Urothelium cell line (cell line): ENCODE results near the gene TBC1D3K.
"Not testable (repeated sequence)": the region's sequence is repeated elsewhere in the genome, so short reads cannot be mapped to it uniquely, and the experiment has no call there.

Source experiments
- DNase-seq: peaks from one replicate; pipeline ENCODE4 v3.0.0; 2011; ENCODE audit warnings: low spot score, mixed read lengths
- FAIRE-seq: peaks from 2 replicates; lab custom pipeline; 2011; peaks lifted over from hg19 to GRCh38; lab: Jason Lieb, UNC

TBC1D3K gene

DNA sequence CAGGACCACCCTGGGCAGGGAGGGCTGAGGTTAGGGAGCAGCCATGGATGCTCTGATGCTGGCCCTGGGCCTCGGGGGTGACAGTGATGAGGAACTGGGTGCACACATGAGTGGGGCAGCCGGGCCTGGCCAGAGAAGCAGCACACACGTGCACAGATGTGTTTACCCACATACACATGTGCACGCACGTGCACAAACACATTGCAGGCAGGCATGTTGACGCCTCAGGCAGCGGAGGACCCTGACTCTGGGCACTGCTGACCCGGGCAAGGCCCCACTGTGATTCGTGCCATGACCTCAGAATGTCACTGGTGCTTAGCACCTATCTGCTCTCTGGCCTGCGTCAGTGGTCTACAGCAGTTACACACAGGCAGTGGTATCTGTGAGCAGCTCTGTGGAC lies at the start of gene TBC1D3K:
Gene TBC1D3K (plus strand): TSS at position 301 of the 400 bp plus-strand sequence. CDS start 1,585 bp downstream, outside the sequence.
- not testable (repeated sequence) for DNase-seq, FAIRE-seq

DNA sequence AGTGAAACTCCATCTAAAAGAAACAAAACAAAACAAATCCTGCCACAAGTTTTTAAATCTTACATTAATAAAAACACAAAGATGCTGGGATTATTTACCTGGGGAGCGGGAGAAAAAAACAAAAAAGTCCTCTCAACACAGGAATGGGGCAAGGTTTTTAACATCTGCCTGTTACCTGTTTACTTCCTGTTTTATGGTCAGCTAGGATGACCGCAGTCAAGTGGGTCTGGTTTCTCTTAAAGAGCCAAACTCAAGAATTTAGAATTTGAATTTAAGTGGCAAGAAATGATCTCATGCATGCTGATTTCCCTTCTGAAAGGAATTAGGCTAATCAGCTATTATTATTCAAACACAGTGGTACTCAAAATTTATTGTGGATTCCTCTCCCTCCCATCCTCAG lies 39.7 kb upstream of the TBC1D3K start:
- FAIRE-seq (no peak), DNase-seq (no peak)

DNA sequence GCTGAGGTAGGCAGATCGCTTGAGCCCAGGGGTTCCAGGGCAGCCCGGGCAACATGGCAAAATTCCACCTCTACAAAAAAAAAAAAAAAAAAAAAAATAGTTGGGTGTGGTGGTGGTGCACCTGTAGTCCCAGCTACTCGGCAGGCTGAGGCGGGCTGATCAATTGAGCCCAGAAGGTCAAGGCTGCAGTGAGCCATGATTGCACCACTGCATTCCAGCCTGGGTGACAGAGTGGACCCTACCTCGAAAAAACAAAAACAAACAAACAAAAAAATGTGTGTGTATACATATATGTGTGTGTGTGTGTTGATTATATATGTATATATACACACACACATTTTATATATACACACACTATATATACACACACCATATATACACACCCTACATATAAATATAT lies 39.1 kb upstream of the TBC1D3K start:
- FAIRE-seq (no peak), DNase-seq (no peak)

DNA sequence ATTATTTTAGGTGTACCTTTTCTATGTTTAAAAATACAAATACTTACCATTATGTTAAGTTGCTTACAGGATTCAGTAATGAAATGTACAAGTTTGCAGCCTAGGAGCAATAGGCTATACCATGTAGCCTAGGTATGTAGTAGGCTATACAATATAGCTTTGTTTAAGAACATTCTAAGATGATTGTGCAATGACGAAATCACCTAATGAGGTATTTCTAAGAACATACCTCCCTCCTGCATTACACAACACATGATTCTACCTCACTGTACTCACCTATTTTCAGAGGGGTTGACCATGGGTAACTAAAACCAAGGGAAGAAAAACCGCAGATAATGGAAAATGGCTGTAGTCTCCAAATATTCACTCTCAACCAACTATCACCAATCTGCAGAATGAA lies 35.3 kb upstream of the TBC1D3K start:
- DNase-seq (no peak), FAIRE-seq (no peak)

DNA sequence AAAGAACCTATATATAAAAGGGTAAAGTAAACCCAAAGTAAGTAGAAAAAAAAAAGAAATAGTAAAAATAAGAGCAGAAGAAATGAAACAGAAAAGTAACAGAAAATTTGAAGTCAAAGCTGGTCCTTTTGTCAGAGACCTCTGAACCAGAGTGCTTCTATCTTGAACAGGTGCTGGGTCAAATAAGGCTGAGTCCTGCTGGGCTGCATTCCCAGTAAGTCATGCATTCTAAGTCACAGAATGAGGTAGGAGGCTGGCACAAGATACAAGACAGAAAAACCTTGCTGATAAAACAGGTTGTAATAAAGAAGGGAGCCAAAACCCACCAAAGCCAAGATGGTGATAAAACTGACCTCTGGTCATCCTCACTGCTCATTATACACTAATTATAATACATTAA lies 27.3 kb upstream of the TBC1D3K start:
- FAIRE-seq, DNase-seq: not testable (repeated sequence)
